ENCODE data around the gene ZEB2.

ZEB2 gene

DNA sequence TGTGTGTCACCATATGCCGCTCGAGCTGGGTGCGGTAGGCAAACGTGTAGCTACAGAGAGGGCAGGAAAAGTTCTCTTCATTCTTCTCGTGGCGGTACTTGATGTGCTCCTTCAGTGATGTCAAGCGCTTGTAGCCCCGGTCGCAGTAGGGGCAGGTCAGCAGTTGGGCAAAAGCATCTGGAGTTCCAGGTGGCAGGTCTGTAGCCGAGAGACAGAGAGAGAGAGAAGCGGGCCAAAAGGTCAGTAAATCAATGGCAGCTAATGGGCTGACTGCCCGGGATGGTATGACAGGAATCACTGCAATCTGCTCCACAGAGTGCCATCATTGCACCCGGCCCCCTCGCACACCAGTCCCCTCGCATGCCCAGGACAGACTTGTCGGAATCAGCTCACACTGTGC, 116.0 kb downstream of the ZEB2 start:
- CTCF ChIA-PET: no interaction called here
- no peak for TF ChIP-seq FOXK2 (IDR thresholded peaks at IDR 0.05)
- no peak for TF ChIP-seq FOXA1 (IDR thresholded peaks at IDR 0.05)
- TF ChIP-seq CTBP1 (IDR thresholded peaks at IDR 0.05; ENCODE audit: borderline replicate concordance): no peak
- TF ChIP-seq LEF1 (IDR thresholded peaks at IDR 0.05; ENCODE audit: borderline replicate concordance): no peak
- TF ChIP-seq FOXM1 (IDR thresholded peaks at IDR 0.05; ENCODE audit: borderline replicate concordance): no peak
- no peak for TF ChIP-seq NFRKB (IDR thresholded peaks at IDR 0.05)
- no peak for TF ChIP-seq ELF4 (IDR thresholded peaks at IDR 0.05)
- no peak for TF ChIP-seq L3MBTL2 (conservative IDR thresholded peaks at IDR 0.05)
- TF ChIP-seq ARNT (IDR thresholded peaks at IDR 0.05): no peak
- TF ChIP-seq ZNF384 (IDR thresholded peaks at IDR 0.05): no peak
- no peak for TF ChIP-seq TARDBP (IDR thresholded peaks at IDR 0.05)
- no peak for TF ChIP-seq HDGF (IDR thresholded peaks at IDR 0.05; ENCODE audit: borderline replicate concordance)
- TF ChIP-seq, protein P1, sequence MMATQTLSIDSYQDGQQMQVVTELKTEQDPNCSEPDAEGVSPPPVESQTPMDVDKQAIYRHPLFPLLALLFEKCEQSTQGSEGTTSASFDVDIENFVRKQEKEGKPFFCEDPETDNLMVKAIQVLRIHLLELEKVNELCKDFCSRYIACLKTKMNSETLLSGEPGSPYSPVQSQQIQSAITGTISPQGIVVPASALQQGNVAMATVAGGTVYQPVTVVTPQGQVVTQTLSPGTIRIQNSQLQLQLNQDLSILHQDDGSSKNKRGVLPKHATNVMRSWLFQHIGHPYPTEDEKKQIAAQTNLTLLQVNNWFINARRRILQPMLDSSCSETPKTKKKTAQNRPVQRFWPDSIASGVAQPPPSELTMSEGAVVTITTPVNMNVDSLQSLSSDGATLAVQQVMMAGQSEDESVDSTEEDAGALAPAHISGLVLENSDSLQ (IDR thresholded peaks at IDR 0.05): no peak
- TF ChIP-seq SUZ12 (IDR thresholded peaks at IDR 0.05): no peak
- TF ChIP-seq BHLHE40 (IDR thresholded peaks at IDR 0.05; ENCODE audit: borderline replicate concordance): no peak
- TF ChIP-seq SP1 (IDR thresholded peaks at IDR 0.05): no peak
- no peak for DNase-seq (ENCODE audit: extremely low spot score)
- POLR2A ChIA-PET: no interaction called here

DNA sequence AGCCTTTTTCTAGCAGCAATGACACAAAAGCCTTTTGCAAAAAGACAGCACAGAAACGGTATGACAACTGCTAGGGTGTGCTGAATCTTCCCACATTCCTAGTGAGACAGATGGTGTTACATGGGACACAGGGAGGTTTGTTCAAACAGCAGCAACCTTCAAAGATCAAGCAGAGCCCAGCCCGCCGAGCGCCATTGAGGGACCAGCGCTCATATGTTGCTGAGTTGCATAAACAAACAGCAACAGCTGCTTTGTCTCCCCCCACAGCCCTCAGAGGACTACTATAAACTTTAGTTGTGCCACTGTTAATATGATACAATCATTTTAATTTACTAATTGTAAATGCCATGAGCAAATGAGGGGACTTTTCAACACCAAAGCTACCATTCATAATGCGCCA, 117.7 kb downstream of the ZEB2 start:
- TF ChIP-seq FOXK2 (IDR thresholded peaks at IDR 0.05): no peak
- TF ChIP-seq FOXM1 (IDR thresholded peaks at IDR 0.05; ENCODE audit: borderline replicate concordance): no peak
- TF ChIP-seq LEF1 (IDR thresholded peaks at IDR 0.05; ENCODE audit: borderline replicate concordance): no peak
- TF ChIP-seq FOXA1 (IDR thresholded peaks at IDR 0.05): no peak
- TF ChIP-seq ZNF384 (IDR thresholded peaks at IDR 0.05): no peak
- no peak for TF ChIP-seq ARNT (IDR thresholded peaks at IDR 0.05)
- CTCF ChIA-PET: no interaction called here
- POLR2A ChIA-PET: no interaction called here
- peak; percentile 9 for DNase-seq (ENCODE audit: extremely low spot score)

DNA sequence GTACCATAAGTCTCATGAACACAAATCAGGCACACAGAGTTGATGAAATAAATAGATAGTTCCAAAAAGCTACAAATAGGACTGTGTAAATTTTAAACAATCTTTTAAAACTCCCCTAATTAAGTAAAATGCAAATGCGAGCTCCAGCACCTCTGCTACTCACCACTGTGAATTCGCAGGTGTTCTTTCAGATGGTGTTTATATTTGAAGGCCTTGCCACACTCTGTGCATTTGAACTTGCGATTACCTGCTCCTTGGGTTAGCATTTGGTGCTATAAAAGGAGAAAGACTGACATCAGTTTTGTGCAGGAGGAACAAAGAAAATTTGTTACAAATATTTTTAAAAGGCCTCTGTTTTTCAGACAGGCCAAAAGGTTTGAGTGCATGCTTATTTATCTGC, 118.9 kb downstream of the ZEB2 start:
- CTCF ChIA-PET: no interaction called here
- no peak for DNase-seq (ENCODE audit: extremely low spot score)
- TF ChIP-seq FOXM1 (IDR thresholded peaks at IDR 0.05; ENCODE audit: borderline replicate concordance) (no peak), LEF1 (IDR thresholded peaks at IDR 0.05; ENCODE audit: borderline replicate concordance) (no peak), HDGF (IDR thresholded peaks at IDR 0.05; ENCODE audit: borderline replicate concordance) (no peak), TARDBP (IDR thresholded peaks at IDR 0.05) (no peak), FOXK2 (IDR thresholded peaks at IDR 0.05) (no peak), SP1 (IDR thresholded peaks at IDR 0.05) (no peak), ARNT (IDR thresholded peaks at IDR 0.05) (no peak), CTBP1 (IDR thresholded peaks at IDR 0.05; ENCODE audit: borderline replicate concordance) (no peak), FOXA1 (IDR thresholded peaks at IDR 0.05) (no peak), L3MBTL2 (conservative IDR thresholded peaks at IDR 0.05) (no peak), ZNF384 (IDR thresholded peaks at IDR 0.05) (no peak), ELF4 (IDR thresholded peaks at IDR 0.05) (no peak), SUZ12 (IDR thresholded peaks at IDR 0.05) (no peak), NFRKB (IDR thresholded peaks at IDR 0.05) (no peak), BHLHE40 (IDR thresholded peaks at IDR 0.05; ENCODE audit: borderline replicate concordance) (no peak)
- TF ChIP-seq, protein P1 (IDR thresholded peaks at IDR 0.05): no peak
- POLR2A ChIA-PET: no interaction called here

DNA sequence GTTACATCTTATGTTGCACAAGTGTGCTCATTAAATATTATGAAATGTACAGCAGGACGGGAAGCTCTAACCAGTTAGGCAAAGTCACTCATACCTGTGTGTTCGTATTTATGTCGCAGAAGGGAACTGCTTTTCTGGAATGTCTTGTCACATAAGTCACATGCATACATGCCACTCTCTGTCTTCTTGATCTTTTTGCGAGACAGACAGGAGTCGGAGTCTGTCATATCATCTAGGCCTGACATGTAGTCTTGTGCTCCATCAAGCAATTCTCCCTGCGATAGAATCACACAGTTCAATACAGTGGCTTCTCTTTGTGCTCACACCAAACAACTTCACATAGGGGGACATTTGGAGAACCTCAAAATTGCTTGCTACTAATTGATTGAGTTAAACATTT, 123.6 kb downstream of the ZEB2 start:
- TF ChIP-seq FOXA1 (IDR thresholded peaks at IDR 0.05): no peak
- TF ChIP-seq SUZ12 (IDR thresholded peaks at IDR 0.05): no peak
- no peak for TF ChIP-seq FOXK2 (IDR thresholded peaks at IDR 0.05)
- POLR2A ChIA-PET: no interaction called here
- DNase-seq (ENCODE audit: extremely low spot score): no peak
- CTCF ChIA-PET: no interaction called here

DNA sequence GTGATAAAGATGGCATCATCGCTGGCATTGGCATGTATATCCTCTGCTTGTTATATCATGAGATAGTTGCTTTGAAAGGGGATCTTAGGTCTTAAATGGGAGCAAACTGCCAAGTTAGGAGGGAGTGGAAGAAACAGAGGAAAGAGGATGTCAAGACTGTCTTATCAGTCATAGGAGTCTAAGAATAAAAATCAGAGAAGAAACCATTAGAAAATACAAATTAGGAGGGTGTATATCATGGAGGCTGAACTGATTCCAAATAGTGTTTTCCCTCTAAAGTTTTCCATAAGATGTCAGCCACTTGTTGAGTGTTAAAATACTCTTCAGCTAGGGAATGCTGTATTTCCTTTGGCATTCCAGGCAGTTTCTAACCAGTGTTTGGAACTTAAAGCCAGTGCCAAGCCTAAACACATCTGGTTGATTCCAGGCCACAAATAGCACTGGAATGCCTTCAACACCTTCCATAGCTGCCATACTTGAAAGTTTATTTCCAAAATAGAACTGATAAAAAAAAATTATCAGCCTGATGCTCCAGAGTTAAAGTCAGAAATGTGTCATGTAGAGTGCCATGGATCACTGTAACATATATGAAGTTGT, 129.4 kb downstream of the ZEB2 start:
- CTCF ChIA-PET: no interaction called here
- POLR2A ChIA-PET: no interaction called here

DNA sequence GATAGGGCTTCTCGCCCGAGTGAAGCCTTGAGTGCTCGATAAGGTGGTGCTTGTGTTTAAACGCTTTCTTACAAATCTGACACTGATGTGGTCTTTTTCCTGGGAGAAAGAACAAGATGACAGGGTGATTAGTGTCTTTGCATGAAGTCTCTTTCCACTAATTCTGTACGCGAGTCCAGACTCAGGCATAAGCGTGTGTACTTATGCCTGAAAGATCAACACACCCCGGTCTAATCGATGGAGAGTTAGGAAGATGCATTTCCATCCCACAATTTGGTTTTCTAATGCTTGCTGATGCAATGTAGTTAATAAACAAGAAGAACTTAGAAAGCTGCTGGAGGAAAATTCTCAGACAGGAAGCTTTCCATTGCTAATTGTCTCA, 130.0 kb downstream of the ZEB2 start:
- ChIA-PET CTCF (no interaction called here), POLR2A (no interaction called here)
- no peak for DNase-seq (ENCODE audit: extremely low spot score)
- TF ChIP-seq ELF4 (IDR thresholded peaks at IDR 0.05) (no peak), ARNT (IDR thresholded peaks at IDR 0.05) (no peak), L3MBTL2 (conservative IDR thresholded peaks at IDR 0.05) (no peak)

More for the DNA sequence above, 129.4 kb downstream of the ZEB2 start:
- TF ChIP-seq L3MBTL2 (conservative IDR thresholded peaks at IDR 0.05) (no peak), HDGF (IDR thresholded peaks at IDR 0.05; ENCODE audit: borderline replicate concordance) (no peak), FOXK2 (IDR thresholded peaks at IDR 0.05) (no peak), FOXA1 (IDR thresholded peaks at IDR 0.05) (no peak), NFRKB (IDR thresholded peaks at IDR 0.05) (no peak), TARDBP (IDR thresholded peaks at IDR 0.05) (no peak), CTBP1 (IDR thresholded peaks at IDR 0.05; ENCODE audit: borderline replicate concordance) (no peak), LEF1 (IDR thresholded peaks at IDR 0.05; ENCODE audit: borderline replicate concordance) (no peak)
- no peak for DNase-seq (ENCODE audit: extremely low spot score)

DNA sequence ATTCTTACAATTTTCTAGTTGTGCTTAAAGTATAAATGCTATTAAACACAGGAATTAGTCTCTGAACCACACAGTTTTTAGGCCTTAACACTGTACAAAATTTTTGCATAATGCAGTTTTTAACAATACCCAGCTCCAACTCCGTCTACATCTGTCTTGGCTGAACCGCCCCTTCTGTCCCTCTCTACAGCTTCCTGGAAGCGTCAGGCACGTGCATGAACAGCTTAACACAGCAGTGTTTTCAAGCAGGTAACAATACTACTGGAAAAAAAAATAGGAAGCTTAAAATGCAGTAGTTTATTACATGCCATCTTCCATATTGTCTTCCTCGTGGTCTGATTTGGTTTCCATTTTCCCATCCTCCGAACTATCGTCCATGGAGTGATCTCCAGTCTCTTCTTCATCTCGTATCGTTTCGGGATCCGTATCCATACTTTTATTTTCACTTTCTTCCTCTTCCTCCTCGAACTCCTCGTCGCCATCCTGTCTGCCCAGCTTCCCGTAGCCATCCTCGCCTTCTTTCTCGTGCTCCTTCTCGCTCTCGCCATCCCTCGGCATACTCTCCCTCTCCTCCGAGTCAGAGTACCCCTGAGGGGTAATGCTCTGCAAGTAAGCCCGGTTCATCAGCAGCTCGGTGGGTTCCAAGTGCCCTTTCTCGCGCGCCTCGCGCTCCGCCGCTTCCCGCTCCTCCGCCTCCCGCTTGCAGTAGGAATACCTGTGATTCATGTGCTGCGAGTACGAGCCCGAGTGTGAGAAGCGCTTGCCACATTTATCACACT, 130.6 kb downstream of the ZEB2 start:
- no peak for DNase-seq (ENCODE audit: extremely low spot score)
- ChIA-PET CTCF (no interaction called here), POLR2A (no interaction called here)
- TF ChIP-seq LEF1 (IDR thresholded peaks at IDR 0.05; ENCODE audit: borderline replicate concordance) (no peak), NFRKB (IDR thresholded peaks at IDR 0.05) (no peak), ZNF384 (IDR thresholded peaks at IDR 0.05) (no peak), ARNT (IDR thresholded peaks at IDR 0.05) (no peak), HDGF (IDR thresholded peaks at IDR 0.05; ENCODE audit: borderline replicate concordance) (no peak), SP1 (IDR thresholded peaks at IDR 0.05) (no peak), FOXK2 (IDR thresholded peaks at IDR 0.05) (no peak), SUZ12 (IDR thresholded peaks at IDR 0.05) (no peak), TARDBP (IDR thresholded peaks at IDR 0.05) (no peak), FOXA1 (IDR thresholded peaks at IDR 0.05) (no peak), ELF4 (IDR thresholded peaks at IDR 0.05) (no peak), CTBP1 (IDR thresholded peaks at IDR 0.05; ENCODE audit: borderline replicate concordance) (no peak), BHLHE40 (IDR thresholded peaks at IDR 0.05; ENCODE audit: borderline replicate concordance) (no peak), FOXM1 (IDR thresholded peaks at IDR 0.05; ENCODE audit: borderline replicate concordance) (no peak), L3MBTL2 (conservative IDR thresholded peaks at IDR 0.05) (no peak)
- TF ChIP-seq, protein P1 (IDR thresholded peaks at IDR 0.05): no peak

All from HEK293T (cell line).